Lung microvascular endothelial cell (primary cell): ENCODE measurements around the gene EHD3. TPM values are rescaled to one million over a fixed set of nuclear protein-coding genes. Genes with fewer than 3 reads are reported as not detected.
"Not testable (repeated sequence)": the region's sequence is repeated elsewhere in the genome, so short reads cannot be mapped to it uniquely, and the experiment has no call there.

Experiments
- DNase-seq, 2 donors: peaks; one replicate each; pipeline versions ENCODE4 v3.0.0 to v3.0.0-alpha.2; 2010; ENCODE audit warnings: low read depth in 2 of 2
- total RNA-seq: library from RNA; depleted of rRNA; stranded (reverse); fragments of >200 nt; gene quantifications from 2 replicates; pipeline ENCODE4 v1.2.1, GENCODE V29; 2014

The EHD3 gene
- total RNA-seq, 1 donor from 2014 or later = 6.7 TPM

DNA sequence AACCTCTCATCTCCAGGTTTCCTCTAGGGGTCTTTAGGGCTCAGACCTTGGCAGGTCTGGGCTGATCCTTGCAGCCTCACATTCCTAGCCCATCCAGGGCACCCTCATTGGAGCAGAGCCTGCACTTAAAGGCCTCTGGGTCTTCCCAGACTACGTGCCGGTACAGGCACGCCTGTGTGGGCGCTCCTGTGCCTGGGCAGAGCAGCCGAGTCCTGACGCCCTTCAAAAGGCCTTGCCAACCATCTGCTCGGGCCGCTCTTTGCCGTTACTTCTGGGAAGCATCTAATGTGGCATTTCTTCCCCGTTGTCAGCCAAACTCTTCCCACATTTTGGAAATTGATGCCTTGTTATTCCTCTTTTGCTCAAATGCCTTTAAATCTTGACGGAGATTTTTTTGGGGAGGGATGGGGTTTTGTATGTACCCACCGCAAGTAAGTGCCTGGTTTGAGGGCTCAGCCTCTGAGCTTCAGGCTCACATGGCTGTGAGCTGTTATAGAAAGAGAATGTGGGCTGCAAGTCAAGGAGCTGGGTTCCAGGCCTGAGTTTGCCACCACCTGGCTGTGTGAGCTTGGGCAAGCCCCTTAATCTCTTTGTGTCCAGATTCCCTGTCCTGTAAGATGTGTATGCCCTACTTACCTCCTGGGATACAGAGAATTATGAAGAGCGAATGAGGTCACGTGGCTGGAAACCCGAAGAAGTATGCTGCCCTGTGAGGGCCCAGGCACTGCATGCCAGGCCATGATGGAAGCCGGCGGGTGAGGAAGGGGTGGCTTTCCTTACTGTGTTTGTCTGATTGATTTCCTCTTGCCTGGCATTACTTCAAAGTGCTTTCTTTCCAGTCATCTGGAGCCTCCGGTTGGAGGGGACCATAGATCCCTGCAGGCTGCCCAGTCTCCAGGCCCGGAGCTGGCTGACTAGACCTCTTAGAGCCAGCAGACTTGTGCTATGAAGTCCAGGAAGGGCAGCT lies 20.6 kb downstream of the EHD3 start:
- DNase-seq = no peak

DNA sequence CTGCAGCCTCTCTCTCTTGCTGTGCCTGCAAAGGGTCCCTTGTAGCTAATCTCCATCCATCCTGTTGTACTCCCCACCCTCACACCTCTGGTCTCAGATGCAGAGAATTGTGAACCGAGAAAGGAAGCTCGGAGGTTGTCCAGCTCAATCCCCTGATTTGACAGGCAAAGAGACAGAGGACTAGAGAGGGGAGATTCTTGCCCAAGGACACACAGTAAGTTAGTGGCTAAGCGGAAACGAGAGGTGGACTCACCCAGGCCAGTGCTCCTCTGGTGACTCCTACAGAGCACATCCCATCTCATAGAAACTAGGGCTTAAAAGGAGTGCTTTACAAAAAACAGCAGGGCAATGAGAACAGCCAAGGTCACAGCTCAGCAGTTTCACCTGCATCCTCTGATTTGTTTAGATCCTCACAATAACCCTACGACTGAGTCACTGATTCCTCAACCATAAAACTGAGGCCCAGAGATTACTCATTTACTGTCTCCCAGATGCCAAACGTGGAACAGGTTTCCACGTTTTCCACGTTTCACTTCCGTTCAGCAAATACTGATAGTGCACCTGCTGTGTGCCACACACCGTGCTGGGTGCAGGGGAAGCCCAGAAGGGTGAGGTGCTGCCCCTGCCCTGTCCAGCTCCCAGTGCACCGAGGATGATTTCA lies 22.1 kb downstream of the EHD3 start:
- DNase-seq = no peak

DNA sequence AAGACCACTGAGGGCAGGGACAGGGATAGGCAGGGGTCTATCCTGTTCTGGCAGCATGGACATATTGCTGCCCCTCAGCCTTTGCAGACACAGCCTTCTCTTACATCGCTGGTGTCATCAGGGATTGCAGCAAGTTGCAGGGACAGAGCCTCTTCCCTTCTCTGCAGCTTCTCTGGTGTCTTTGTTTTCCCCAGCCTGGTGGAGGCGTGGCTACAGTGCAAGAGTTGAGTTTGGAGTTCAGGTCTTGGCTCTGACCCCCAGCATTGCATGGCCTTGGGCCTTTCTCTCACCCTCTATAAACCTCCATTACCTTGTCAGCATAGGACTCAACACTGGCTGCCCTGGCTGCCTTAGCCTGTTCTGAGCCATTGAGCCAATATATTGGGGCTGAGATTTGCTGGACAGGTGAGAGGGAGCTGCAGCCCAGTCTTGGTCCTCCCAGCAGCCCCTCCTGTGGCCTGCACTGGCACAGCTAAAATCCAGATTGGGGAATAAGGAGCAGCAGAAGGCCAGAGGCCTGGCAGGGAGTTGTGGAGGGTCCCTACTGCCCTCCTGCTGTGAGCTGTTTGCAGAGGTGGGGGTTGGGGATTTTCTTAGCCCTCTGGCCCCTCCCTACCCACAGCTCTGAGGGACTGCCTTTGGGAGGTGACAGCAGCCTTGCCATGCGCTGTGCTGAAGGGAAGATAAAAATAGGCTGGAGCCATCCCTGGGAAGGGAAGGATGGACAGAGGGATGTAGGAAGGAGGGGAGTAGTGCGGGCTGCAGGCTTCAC lies 22.8 kb downstream of the EHD3 start:
- no peak for DNase-seq

DNA sequence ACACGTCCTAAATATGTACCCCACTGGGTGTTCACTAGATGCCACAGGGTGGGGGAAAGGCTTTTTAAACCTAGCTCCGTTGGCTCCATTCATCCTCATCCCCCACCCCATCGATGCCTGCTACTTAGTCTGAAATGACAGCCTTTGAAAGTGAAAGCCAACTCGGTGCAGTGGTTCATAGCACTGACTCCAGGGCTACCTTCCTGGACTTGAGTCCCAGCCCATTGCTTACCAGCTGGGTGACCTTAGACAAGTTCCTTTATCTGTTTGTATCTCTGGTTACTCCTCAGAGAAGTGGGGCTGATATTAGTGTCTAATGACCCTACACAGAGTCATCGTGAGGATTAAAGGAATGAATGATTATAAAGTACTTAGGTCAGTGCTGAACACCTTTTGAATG lies 24.4 kb downstream of the EHD3 start:
- DNase-seq = no peak

DNA sequence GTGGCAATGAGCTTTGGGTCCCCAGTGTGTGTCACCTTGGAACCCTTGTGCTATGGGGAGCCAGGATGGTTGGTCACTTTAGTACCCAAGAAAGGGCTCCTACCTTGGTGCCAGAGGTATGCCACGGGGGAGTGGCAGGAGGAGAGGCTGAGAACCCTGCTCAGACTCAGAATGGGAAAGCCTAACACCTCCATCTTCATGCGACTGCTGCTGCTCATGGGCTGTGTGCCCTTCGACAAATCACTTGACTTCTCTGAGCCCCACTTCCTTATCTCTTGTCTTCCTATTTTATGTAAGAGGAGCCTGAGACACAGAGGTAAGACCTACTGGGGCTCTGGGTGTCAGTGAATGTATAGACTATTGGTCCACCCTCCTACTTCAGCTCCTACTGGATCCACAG lies 25.1 kb downstream of the EHD3 start:
- DNase-seq = no peak

DNA sequence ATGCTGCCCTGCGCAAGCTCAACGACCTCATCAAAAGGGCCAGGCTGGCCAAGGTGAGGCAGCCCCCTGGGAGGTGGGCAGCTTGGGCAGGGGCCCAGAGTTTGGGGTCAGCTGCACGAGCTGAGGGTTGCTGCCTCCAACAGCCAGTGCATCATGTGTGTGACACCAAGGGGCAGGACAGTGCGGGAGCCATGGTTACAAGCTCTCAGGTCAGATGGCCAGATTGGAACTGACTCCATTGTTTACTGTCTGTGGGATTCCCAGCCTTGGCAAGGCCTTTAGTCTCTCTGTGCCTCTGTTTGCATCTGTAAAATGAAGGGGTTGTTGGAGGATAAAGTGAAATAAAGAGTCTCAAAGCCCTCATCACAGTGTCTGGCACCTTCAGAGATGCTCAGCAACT lies 26.9 kb downstream of the EHD3 start:
- DNase-seq = no peak

DNA sequence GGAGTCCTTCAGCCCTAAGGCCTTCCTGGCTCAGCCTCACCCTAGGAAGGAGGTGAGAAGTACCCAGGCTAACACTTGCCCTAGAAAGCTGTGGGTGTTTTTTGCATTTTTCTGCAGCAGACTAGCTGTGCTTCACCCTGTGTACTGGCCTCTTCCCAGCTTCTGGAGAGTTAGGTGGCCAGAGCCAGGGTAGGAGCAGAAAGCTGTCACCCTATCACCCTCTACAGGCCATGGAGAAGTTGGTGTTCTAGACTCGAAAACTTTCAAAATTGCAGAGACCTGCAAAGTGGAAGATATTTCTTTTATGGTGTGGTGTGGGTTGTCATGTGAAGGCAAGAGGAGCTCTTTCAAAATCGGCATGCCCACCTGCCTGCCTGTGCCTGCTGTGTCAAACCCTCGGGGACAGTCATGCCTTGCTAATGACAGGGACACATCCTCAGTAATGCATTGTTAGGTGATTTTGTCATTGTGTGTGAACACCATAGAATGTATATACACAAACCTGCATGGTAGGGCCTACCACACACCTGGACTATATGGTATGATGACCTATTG lies 29.8 kb downstream of the EHD3 start:
- no peak for DNase-seq

DNA sequence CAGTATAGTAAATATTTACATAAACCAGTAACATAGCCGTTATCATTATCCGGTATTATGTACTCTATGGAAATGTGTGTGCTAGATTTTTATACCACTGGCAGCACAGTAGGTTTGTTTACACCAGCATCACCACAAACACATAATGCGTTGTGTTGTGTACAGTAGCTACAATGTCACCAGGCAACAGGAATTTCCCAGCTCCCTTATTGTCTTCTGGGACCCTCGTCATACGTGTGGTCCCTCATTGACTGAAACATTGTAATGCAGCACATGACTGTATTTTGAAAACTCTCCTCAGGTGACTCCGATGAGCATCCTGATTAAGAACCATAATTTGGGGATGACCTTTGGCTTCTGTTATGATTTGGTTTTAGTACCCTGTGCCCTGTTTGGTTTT lies 31.3 kb downstream of the EHD3 start:
- no peak for DNase-seq

DNA sequence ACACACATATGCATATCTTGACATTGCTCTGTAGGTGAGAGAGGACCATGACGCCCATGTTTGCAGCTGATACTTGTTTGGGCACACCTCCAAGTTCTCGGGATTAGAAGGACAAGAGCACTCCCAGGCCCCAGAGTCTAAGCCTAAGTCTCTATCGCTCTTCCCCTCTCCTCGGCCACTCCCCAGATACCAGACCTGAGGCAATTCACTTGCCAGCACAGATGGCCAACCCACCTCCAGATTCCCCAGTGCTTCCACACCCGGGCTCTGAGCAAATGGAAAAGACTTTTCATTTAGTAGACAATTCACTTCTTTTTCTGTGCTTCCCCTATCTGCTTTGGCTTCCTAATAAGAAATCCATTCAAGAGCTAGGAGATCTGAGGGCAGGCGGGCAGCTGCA lies 32.9 kb downstream of the EHD3 start:
- DNase-seq = no peak

DNA sequence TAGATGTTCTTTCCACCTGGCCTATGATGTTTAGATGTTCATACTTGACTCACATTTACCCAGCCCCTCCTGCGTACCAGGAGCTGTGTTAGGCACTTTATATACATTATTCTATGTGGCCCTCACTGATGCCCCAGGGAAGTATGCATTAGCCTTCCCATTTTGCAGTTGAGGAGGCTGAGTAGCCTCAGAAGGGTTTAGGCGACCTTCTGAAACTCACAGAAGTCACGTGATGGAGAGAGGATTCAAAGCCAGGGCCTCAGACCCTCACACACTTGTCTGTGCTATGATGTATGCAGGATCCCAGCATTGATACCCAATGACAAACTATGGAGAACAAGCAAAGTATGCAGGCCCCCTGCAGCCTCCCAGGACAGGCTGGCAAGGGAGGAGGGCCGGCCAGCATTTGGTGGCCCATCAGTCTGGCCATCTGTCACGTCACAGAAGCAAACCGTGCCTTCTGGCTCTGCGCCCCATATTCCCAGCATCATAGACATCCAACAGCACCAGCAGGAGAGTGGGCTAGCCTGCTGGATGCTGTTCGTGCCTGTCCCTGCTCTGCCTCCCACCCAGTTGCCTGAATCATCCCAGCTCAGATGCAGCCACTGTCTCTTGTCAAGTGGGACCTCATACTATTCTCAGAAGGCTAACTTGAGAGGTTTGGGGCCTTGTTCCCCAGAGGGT lies 33.6 kb downstream of the EHD3 start:
- no peak for DNase-seq

DNA sequence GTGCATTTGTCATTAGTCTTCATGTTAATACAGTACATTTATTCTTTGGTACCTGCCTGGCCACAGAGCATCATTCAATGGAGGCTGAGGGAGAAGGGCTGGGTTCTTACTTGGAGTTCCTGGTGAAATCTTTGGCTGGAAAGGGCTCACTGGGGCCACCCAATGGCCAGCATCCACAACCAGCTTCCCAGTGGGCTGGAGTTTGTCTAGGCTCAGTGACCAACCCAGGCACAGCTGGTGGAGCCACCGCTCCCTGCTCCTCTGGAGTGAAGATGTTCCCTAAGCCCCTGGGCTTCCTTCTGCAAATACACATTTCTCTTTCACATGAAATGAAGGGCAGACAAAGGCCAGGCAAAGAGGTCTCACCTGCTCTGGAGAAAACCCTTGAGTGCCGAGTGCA lies 34.4 kb downstream of the EHD3 start:
- DNase-seq = no peak

DNA sequence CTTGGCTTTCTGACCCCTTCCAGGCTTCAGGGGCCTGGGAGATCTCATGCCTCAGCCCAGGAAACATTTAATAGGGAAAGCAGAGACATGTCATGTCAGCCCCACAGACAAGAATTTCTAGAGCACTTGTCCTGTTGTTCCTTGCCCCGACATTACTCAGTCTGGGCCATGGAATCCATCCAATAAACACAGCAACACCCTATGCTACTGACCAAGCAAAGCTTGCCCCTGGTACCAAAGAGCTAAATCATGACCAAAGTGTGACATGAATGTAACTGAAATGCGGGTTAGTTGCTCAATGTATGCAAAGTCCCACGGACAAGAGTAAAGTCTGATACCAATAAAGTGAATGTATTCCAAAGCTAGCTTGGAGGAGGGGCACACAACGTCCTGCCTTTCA lies 35.1 kb downstream of the EHD3 start:
- no peak for DNase-seq

DNA sequence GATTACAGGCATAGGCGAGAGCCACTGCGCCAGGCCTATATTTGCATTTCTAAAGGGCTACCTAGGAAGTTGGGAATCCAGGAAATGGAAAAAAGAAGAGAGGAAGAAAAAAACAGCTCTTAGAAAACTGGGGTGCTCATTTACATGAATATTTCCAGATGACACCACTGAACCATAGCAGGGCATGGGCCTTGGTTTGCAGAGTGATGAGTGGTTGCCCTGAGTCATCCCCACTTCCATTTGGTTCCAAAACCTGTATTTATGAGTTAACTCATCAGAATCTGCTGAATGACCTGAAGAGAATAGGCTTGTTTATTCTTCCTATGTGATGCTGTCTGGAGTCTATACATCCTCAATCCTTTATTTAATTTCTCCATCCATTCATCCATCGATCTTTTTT lies 36.2 kb downstream of the EHD3 start:
- DNase-seq = no peak

DNA sequence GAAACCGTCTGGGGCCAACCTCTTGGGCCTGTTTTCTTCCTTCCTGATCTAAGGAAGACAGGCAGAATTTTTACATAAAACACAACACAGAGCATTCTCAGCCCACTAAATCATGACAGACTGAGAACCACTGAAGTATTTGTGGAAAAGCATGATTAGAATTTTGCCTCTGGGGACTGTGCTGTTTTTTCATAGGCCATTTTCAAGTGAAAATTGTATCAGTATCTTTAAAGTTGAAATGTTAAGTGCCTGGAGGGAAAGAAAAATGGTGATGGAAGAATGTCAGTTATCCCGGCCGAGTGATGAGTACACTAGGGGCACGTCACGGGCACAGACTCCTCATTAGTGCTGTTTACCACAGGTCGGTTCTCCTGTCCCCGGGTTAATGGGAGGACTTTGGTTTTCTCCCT lies 36.9 kb downstream of the EHD3 start:
- no peak for DNase-seq

DNA sequence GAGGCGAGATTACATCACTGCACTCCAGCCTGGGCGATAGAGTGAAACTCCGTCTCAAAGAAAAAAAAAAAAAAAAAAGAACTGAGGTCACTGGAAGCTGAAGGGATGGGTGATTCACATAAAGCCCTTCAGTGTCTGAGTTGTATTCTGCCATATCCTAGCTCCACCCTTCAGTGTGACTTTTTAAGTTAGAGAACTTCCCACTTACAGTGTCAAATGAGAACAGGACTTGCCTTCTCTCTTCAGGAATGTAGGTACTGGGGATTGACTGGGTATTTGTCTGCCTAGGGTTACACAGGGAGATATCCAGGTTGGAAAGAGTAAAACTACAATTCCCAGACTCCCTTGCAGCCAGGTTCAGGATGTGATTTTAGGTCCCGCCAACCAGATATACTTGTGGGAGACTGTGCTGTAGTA lies 37.9 kb downstream of the EHD3 start:
- DNase-seq = no peak

DNA sequence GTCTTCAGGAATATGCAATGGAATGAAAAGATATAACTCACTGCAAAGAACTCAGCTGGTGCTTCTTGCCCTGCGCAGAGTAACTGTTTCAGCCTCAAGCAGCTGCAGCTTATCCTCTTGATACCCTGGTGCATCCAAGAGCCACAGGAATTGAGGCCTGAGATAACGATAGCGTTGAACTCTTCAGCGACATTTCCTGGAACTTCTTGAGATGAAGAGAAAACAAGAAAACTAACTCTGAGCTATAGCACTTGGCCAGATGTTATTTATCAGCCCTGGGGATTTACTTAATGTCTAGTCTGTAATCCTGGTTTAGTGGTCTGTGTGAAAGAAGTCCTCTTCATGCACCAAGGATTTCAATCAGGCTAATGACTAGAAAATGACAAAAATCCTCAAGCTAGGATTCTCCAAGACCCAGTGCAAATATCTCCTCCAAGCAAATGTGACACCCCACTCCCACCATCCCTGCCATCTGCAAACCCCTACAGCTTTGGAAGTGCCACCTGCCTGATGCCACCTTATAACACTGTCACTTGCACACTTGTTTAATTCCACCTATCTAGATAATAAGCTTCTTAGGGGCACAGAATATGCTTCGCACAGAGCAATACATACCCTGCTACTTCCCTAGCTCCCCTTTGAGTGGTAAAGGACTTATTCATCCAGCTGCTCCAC lies 40.6 kb downstream of the EHD3 start:
- no peak for DNase-seq

DNA sequence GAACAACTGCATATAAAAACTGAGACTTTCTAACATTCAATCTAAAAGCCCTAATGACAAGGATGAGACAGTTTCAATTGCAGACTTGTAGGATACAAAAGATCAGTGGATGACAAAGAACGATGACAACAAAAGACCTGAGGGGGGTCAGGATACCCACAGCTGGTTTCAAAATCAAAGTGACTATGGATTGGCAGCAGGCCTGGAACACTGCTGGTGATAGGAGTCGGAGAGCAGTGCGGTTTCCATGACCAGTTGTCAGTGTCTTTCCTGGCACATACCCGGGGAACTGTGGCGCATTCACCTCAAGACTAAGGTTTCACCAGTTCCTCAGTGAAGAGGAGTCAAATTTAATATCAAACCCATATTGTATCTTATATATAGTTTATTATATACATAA lies 42.0 kb downstream of the EHD3 start:
- peak in 1 of 2 donors; percentile 88 for DNase-seq

DNA sequence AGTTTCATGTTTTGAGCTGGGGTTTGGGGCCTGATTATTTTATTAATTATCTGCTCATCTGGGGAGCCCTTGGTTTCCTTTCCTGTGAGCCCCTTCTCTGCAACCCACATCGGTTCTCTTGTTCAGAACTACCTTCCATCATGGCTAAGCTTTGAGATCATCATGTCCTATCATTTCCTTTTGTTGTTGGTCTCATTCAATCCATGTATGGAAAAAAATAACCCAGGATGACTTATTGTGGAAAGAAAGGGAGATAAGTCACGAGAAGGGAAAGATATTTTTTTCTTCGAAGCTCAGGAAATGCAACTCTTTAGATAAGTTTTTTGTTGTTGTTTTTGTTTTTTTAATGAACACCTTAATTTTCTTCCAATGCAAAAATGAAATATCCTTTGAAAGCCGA lies 43.7 kb downstream of the EHD3 start:
- DNase-seq = peak in 1 of 2 donors; percentile 69

DNA sequence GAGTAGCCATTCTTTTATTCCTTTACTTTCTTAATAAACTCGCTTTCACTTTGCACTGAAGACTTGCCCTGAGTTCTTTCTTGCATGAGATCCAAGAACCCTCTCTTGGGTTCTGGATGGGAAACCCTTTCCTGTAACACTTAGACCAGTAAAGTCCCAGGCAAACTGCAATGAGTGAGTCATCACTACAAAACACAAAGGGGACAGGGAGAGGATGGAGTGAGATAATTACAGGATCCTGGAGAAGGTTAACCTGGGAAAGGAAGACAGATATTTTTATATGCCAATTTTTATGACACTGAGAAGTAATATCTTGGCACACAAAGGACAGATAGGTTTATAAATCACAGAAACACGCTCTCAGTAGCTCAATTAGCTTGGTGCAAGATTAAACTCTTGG lies 48.7 kb downstream of the EHD3 start:
- peak; percentile 7 to 37 for DNase-seq

DNA sequence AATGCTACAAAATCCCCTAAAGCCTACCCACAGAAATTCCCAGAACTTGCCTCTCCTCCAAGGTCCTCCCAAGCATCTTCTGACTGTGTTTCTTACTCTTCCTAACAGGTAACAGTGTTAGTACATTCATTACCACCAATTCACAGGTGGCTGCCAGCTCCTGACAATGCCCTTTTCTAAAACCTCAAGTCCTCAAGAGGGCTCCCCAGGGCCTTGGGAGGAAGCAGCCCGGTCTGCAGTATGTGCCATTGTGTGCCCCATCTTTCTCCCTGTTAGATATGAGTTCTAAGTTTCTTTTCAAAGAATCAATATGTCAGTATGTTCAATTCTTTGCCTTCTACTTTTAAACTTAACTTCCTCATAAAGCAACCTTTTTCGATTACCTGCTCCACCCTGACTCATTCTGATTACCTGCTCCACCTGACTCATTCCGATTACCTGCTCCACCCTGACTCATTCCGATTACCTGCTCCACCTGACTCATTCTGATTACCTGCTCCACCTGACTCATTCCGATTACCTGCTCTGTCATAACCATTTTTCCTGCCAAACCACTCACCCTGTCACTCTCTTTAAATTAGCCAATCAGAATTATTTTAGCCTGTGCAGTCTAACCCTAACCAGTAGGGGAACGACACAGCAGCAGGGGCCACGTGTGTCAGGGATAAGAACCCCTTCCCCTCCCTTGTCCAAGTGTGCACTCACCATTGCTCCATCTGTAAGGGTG lies 49.4 kb downstream of the EHD3 start:
- DNase-seq = not testable (repeated sequence)
